ENCODE data around the gene PES1.
"Not testable (repeated sequence)": the region's sequence is repeated elsewhere in the genome, so short reads cannot be mapped to it uniquely, and the experiment has no call there.

PES1 gene

DNA sequence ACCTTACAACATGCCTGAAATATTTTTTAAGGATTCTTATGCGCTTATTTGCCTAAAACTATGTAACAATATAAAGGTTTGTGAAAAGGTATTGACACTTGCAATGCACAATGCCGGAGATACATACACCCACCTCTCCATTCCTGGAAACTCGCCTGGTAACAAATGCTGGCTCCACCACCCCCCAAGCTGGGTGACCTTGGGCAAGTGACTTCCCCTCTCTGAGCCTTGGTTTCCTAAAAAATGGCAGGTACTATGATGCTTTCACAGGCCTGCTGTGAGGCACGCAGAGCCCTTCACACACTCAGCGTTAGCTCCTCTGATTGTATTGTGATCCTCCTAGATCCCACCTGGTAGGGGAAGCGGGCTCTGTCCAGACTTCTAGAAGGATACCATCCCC is 19.5 kb downstream of the PES1 start:
- no peaks in the 10 kb centered on the region for H3K9me3 ChIP-seq (ENCODE audit: control insufficient read depth, low read length)
- H3K9ac ChIP-seq (ENCODE audit: low read length) = peak overlapping the region; percentile 12
- H3K4me3 ChIP-seq (ENCODE audit: low read length) = no peak overlapping the region
- H3K4me1 ChIP-seq (ENCODE audit: control insufficient read depth, insufficient read depth, low read length) = peaks cover 40% of the 10 kb centered on the region
- no peaks in the 10 kb centered on the region for H3K36me3 ChIP-seq (ENCODE audit: control insufficient read depth, insufficient read depth, low read length)
- H3K27me3 ChIP-seq (ENCODE audit: control insufficient read depth, insufficient read depth, low read length) = no peaks in the 10 kb centered on the region

- H3K9ac ChIP-seq (ENCODE audit: low read length) = no peak overlapping the region
- H3K36me3 ChIP-seq (ENCODE audit: control insufficient read depth, insufficient read depth, low read length) = no peaks in the 10 kb centered on the region
- peaks cover 25% of the 10 kb centered on the region for H3K4me1 ChIP-seq (ENCODE audit: control insufficient read depth, insufficient read depth, low read length)
- H3K27me3 ChIP-seq (ENCODE audit: control insufficient read depth, insufficient read depth, low read length) = no peaks in the 10 kb centered on the region
- H3K4me3 ChIP-seq (ENCODE audit: low read length) = no peak overlapping the region
- no peaks in the 10 kb centered on the region for H3K9me3 ChIP-seq (ENCODE audit: control insufficient read depth, low read length)
Observed at GRCh38 chr22:30569674-30570202, 22.0 kb downstream of the PES1 start.

GRCh38 chr22:30568137-30568805 is 23.4 kb downstream of the PES1 start:
- Histone ChIP-seq H3K27me3 (ENCODE audit: control insufficient read depth, insufficient read depth, low read length) (no peaks in the 10 kb centered on the region), H3K36me3 (ENCODE audit: control insufficient read depth, insufficient read depth, low read length) (no peaks in the 10 kb centered on the region), H3K9ac (ENCODE audit: low read length) (no peak overlapping the region), H3K4me1 (ENCODE audit: control insufficient read depth, insufficient read depth, low read length) (peaks cover 17% of the 10 kb centered on the region), H3K9me3 (ENCODE audit: control insufficient read depth, low read length) (no peaks in the 10 kb centered on the region), H3K4me3 (ENCODE audit: low read length) (no peak overlapping the region)

GRCh38 chr22:30567277-30567676 is 24.4 kb downstream of the PES1 start:
- H3K36me3 ChIP-seq (ENCODE audit: control insufficient read depth, insufficient read depth, low read length); H3K27me3 ChIP-seq (ENCODE audit: control insufficient read depth, insufficient read depth, low read length); H3K9me3 ChIP-seq (ENCODE audit: control insufficient read depth, low read length); H3K4me3 ChIP-seq (ENCODE audit: low read length); H3K9ac ChIP-seq (ENCODE audit: low read length); H3K4me1 ChIP-seq (ENCODE audit: control insufficient read depth, insufficient read depth, low read length): not testable (repeated sequence)

DNA sequence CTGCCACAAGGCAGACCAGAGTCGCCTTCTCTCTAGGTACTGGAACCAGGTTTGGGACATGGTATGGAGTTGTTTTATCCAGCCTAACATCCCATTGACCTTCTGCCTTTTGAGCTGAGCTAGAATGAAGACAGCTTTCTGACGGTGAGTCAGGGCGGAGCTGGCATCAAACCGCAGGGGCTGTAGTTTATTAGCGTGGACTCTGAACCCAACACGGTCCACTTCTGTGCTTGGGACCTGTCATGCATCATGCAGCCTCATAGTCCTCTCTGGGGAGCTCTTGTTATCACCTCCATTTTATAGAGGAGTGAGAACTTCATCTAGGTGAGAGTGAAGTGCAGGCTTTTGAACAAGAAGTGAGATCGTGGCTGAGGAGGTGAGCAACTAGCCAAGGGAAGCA is 25.6 kb downstream of the PES1 start:
- H3K9me3 ChIP-seq (ENCODE audit: control insufficient read depth, low read length) = no peaks in the 10 kb centered on the region
- no peaks in the 10 kb centered on the region for H3K27me3 ChIP-seq (ENCODE audit: control insufficient read depth, insufficient read depth, low read length)
- H3K4me3 ChIP-seq (ENCODE audit: low read length) = no peak overlapping the region
- peaks cover 3% of the 10 kb centered on the region for H3K4me1 ChIP-seq (ENCODE audit: control insufficient read depth, insufficient read depth, low read length)
- H3K9ac ChIP-seq (ENCODE audit: low read length) = no peak overlapping the region
- no peaks in the 10 kb centered on the region for H3K36me3 ChIP-seq (ENCODE audit: control insufficient read depth, insufficient read depth, low read length)

DNA sequence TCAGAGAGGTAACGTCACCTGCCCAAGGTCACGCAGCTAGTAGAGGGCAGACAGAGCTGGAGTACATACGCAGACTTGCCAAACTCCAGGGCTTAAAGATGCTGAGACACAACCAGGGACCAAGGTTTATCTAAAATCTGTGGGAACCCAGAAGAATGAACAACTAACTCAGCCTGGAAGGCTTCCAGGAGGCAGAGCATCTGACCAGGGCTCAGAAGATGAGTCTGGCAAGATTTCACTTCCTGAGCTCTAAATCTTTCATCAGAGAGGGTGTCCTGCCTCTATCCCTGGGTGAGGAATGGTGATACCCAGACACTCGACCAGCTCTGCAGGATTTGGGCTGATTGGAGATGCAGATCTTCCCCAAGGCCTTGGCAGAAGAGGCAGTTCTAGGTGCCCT is 26.4 kb downstream of the PES1 start:
- no peaks in the 10 kb centered on the region for H3K27me3 ChIP-seq (ENCODE audit: control insufficient read depth, insufficient read depth, low read length)
- H3K4me1 ChIP-seq (ENCODE audit: control insufficient read depth, insufficient read depth, low read length) = peaks cover 3% of the 10 kb centered on the region
- no peaks in the 10 kb centered on the region for H3K9me3 ChIP-seq (ENCODE audit: control insufficient read depth, low read length)
- H3K36me3 ChIP-seq (ENCODE audit: control insufficient read depth, insufficient read depth, low read length) = no peaks in the 10 kb centered on the region
- H3K4me3 ChIP-seq (ENCODE audit: low read length) = no peak overlapping the region
- H3K9ac ChIP-seq (ENCODE audit: low read length) = no peak overlapping the region

- Histone ChIP-seq H3K9me3 (ENCODE audit: control insufficient read depth, low read length) (no peaks in the 10 kb centered on the region), H3K27me3 (ENCODE audit: control insufficient read depth, insufficient read depth, low read length) (no peaks in the 10 kb centered on the region), H3K36me3 (ENCODE audit: control insufficient read depth, insufficient read depth, low read length) (no peaks in the 10 kb centered on the region), H3K9ac (ENCODE audit: low read length) (no peak overlapping the region), H3K4me1 (ENCODE audit: control insufficient read depth, insufficient read depth, low read length) (peaks cover 3% of the 10 kb centered on the region), H3K4me3 (ENCODE audit: low read length) (no peak overlapping the region)
Observed at GRCh38 chr22:30564761-30565119, 27.0 kb downstream of the PES1 start.

DNA sequence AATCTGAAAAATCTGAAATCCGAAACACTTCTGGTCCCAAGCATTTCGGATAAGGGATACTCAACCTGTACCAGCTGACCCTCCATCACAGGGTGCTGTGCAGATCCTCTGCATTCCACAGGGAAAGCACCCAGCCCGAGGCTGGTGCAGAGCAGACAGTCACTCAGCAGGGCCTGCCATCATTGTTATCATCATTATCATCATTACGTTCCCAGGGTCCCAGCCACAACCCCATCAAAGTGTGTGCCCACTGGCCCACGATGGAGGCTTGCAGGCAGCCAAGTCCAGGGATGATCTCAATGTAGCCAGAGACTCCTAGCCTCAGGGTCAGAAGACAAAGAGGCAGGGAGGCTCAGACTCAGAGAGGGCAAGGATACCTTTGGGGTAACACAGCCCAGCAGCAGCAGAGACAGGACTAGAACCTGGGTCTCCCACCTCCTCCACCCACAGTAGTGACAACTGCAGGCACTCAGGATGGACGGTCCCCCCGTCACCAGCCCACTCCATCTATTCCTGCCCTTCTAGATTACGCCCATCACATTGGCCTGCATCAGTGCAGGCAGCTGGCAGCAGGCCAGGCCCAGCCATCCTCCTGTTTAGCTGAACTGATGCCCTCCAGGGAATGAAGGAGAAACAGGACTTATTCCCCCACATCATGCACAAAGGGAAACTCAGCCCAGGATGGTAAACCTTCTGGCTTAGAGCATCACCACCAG is 27.5 kb downstream of the PES1 start:
- no peaks in the 10 kb centered on the region for H3K9me3 ChIP-seq (ENCODE audit: control insufficient read depth, low read length)
- no peaks in the 10 kb centered on the region for H3K27me3 ChIP-seq (ENCODE audit: control insufficient read depth, insufficient read depth, low read length)
- no peak overlapping the region for H3K9ac ChIP-seq (ENCODE audit: low read length)
- no peak overlapping the region for H3K4me3 ChIP-seq (ENCODE audit: low read length)
- no peaks in the 10 kb centered on the region for H3K36me3 ChIP-seq (ENCODE audit: control insufficient read depth, insufficient read depth, low read length)
- H3K4me1 ChIP-seq (ENCODE audit: control insufficient read depth, insufficient read depth, low read length) = peaks cover 3% of the 10 kb centered on the region

DNA sequence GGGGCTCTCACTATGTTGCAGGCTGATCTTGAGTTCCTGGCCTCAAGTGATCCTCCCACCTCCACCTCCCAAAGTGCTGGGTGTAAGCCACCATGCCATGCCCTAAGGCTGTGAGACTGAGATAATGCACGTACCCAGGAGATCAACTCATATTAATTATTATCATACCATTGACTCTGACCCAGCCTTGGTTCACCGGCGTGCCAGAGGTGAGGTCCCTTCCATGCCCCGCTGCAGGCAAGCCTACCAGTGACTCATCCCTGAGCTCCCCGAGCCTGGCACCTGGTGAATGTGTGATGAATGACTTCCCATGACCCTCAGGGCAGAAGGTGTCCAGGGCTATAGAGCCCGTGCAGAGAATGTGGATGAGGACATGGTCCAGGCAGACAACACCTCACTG is 29.3 kb downstream of the PES1 start:
- Histone ChIP-seq H3K36me3 (ENCODE audit: control insufficient read depth, insufficient read depth, low read length) (no peaks in the 10 kb centered on the region), H3K4me1 (ENCODE audit: control insufficient read depth, insufficient read depth, low read length) (peaks cover 3% of the 10 kb centered on the region), H3K4me3 (ENCODE audit: low read length) (no peak overlapping the region), H3K27me3 (ENCODE audit: control insufficient read depth, insufficient read depth, low read length) (no peaks in the 10 kb centered on the region), H3K9ac (ENCODE audit: low read length) (no peak overlapping the region), H3K9me3 (ENCODE audit: control insufficient read depth, low read length) (no peaks in the 10 kb centered on the region)

DNA sequence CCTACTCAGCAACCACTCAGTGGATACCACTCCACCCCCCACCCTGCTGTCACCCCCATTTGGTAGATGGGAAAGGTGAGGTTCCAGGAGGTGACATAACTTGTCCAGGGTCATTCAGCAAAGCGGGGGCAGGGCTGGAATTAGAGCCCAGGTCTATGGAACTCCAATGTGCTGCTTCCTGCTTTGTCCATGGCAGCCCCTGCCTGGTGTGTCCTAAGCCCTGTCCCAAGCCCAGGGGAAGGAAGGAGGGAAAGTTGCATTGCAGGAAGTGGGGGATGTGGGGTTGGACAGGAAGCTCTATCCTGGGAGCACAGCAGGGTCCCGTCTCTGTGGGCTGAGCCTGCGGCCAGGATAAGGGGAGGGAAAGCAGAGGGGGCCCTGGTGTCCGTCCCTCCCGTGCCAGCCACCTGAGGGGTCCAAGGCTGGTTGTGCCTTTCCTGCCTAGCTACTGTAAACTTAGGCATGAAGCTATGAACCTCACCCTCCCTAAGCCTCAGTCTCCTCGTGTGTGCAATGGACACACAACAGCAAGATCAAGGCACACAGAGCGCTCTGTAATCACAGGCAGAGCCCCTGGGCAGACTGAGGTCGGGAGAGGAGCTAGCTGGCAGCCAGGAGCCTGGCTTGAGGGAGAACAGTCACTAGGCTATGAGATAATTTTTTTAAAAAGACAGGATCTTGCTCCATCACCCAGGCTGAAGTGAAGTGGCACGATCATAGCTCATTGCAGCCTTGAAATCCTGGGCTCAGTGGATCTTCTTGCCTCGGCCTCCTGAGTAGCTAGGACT is 30.1 kb downstream of the PES1 start:
- Histone ChIP-seq H3K36me3 (ENCODE audit: control insufficient read depth, insufficient read depth, low read length) (no peaks in the 10 kb centered on the region), H3K9ac (ENCODE audit: low read length) (no peak overlapping the region), H3K4me3 (ENCODE audit: low read length) (no peak overlapping the region), H3K9me3 (ENCODE audit: control insufficient read depth, low read length) (no peaks in the 10 kb centered on the region), H3K27me3 (ENCODE audit: control insufficient read depth, insufficient read depth, low read length) (no peaks in the 10 kb centered on the region), H3K4me1 (ENCODE audit: control insufficient read depth, insufficient read depth, low read length) (peaks cover 3% of the 10 kb centered on the region)

GRCh38 chr22:30560643-30561202 is 31.0 kb downstream of the PES1 start:
- not testable (repeated sequence) for H3K9me3 ChIP-seq (ENCODE audit: control insufficient read depth, low read length); H3K4me1 ChIP-seq (ENCODE audit: control insufficient read depth, insufficient read depth, low read length); H3K9ac ChIP-seq (ENCODE audit: low read length); H3K4me3 ChIP-seq (ENCODE audit: low read length); H3K36me3 ChIP-seq (ENCODE audit: control insufficient read depth, insufficient read depth, low read length); H3K27me3 ChIP-seq (ENCODE audit: control insufficient read depth, insufficient read depth, low read length)

GRCh38 chr22:30559889-30560288 is 31.8 kb downstream of the PES1 start:
- Histone ChIP-seq H3K27me3 (ENCODE audit: control insufficient read depth, insufficient read depth, low read length) (no peaks in the 10 kb centered on the region), H3K4me3 (ENCODE audit: low read length) (no peak overlapping the region), H3K9ac (ENCODE audit: low read length) (no peak overlapping the region), H3K9me3 (ENCODE audit: control insufficient read depth, low read length) (no peaks in the 10 kb centered on the region), H3K4me1 (ENCODE audit: control insufficient read depth, insufficient read depth, low read length) (no peaks in the 10 kb centered on the region), H3K36me3 (ENCODE audit: control insufficient read depth, insufficient read depth, low read length) (no peaks in the 10 kb centered on the region)

Data from mucosa of stomach (tissue), 1 donor.